ENCODE results near the gene TBL1XR1.

The TBL1XR1 gene

GRCh38 chr3:177057768-177058167 lies 139.5 kb downstream of the TBL1XR1 start:
- Histone ChIP-seq H2AFZ (ENCODE audit: low read length) (no peak overlapping the region), H3F3A (ENCODE audit: insufficient read depth, low read length) (no peaks in the 10 kb centered on the region), H3K4me2 (ENCODE audit: low read length) (peak overlapping the region; percentile 28; the same call in 1 of the 2 replicates)

GRCh38 chr3:177056927-177057326 lies 140.4 kb downstream of the TBL1XR1 start:
- TF ChIP-seq EZH2 (IDR thresholded peaks at IDR 0.05; ENCODE audit: borderline replicate concordance, low read length): no peak
- TF ChIP-seq CTCF (IDR thresholded peaks at IDR 0.05; ENCODE audit: low read length): no peak
- Histone ChIP-seq H4K20me1 (ENCODE audit: insufficient read depth, low read length) (no peaks in the 10 kb centered on the region), H3K27me3 (ENCODE audit: insufficient read depth, low read length) (no peaks in the 10 kb centered on the region), H3K9ac (ENCODE audit: low read length) (no peak overlapping the region), H3K4me1 (ENCODE audit: insufficient read depth, low read length, severe bottlenecking) (peaks cover 76% of the 10 kb centered on the region), H3K4me3 (ENCODE audit: low read depth, low read length, poor library complexity, severe bottlenecking) (no peak overlapping the region), H3K9me2 (ENCODE audit: low read depth, low read length) (no peaks in the 10 kb centered on the region), H3K79me2 (ENCODE audit: insufficient read depth, low read length) (peaks cover 87% of the 10 kb centered on the region), H3K36me3 (ENCODE audit: insufficient read depth, low read length) (peaks cover 48% of the 10 kb centered on the region), H2AFZ (ENCODE audit: low read length) (no peak overlapping the region), H3F3A (ENCODE audit: insufficient read depth, low read length) (no peaks in the 10 kb centered on the region), H3K4me2 (ENCODE audit: low read length) (no peak overlapping the region), H3K27ac (ENCODE audit: low read depth, low read length, poor library complexity, severe bottlenecking) (peak overlapping the region; percentile 53), H3K9me3 (ENCODE audit: low read length) (no peaks in the 10 kb centered on the region)

More at GRCh38 chr3:177057768-177058167, 139.5 kb downstream of the TBL1XR1 start:
- no peak for TF ChIP-seq EZH2 (IDR thresholded peaks at IDR 0.05; ENCODE audit: borderline replicate concordance, low read length)
- no peak for TF ChIP-seq CTCF (IDR thresholded peaks at IDR 0.05; ENCODE audit: low read length)
- no peaks in the 10 kb centered on the region for H3K27me3 ChIP-seq (ENCODE audit: insufficient read depth, low read length)
- peak overlapping the region; percentile 53 for H3K27ac ChIP-seq (ENCODE audit: low read depth, low read length, poor library complexity, severe bottlenecking)
- H3K4me1 ChIP-seq (ENCODE audit: insufficient read depth, low read length, severe bottlenecking): peaks cover 76% of the 10 kb centered on the region
- H3K9me2 ChIP-seq (ENCODE audit: low read depth, low read length): no peaks in the 10 kb centered on the region
- H3K36me3 ChIP-seq (ENCODE audit: insufficient read depth, low read length): peaks cover 52% of the 10 kb centered on the region
- H3K9me3 ChIP-seq (ENCODE audit: low read length): no peaks in the 10 kb centered on the region
- H3K4me3 ChIP-seq (ENCODE audit: low read depth, low read length, poor library complexity, severe bottlenecking): no peak overlapping the region
- H4K20me1 ChIP-seq (ENCODE audit: insufficient read depth, low read length): no peaks in the 10 kb centered on the region
- H3K9ac ChIP-seq (ENCODE audit: low read length): peak overlapping the region; percentile 5; the same call in 1 of the 2 replicates
- peaks cover 93% of the 10 kb centered on the region for H3K79me2 ChIP-seq (ENCODE audit: insufficient read depth, low read length)

- Histone ChIP-seq H3K9me3 (ENCODE audit: low read length) (no peaks in the 10 kb centered on the region), H3K9ac (ENCODE audit: low read length) (no peak overlapping the region), H3K79me2 (ENCODE audit: insufficient read depth, low read length) (peaks cover 78% of the 10 kb centered on the region), H3K36me3 (ENCODE audit: insufficient read depth, low read length) (peaks cover 47% of the 10 kb centered on the region), H3K27ac (ENCODE audit: low read depth, low read length, poor library complexity, severe bottlenecking) (no peak overlapping the region), H3K4me1 (ENCODE audit: insufficient read depth, low read length, severe bottlenecking) (peaks cover 76% of the 10 kb centered on the region), H3K4me3 (ENCODE audit: low read depth, low read length, poor library complexity, severe bottlenecking) (no peak overlapping the region), H4K20me1 (ENCODE audit: insufficient read depth, low read length) (no peaks in the 10 kb centered on the region), H3K9me2 (ENCODE audit: low read depth, low read length) (no peaks in the 10 kb centered on the region), H3F3A (ENCODE audit: insufficient read depth, low read length) (no peaks in the 10 kb centered on the region), H2AFZ (ENCODE audit: low read length) (no peak overlapping the region), H3K27me3 (ENCODE audit: insufficient read depth, low read length) (no peaks in the 10 kb centered on the region), H3K4me2 (ENCODE audit: low read length) (no peak overlapping the region)
- TF ChIP-seq EZH2 (IDR thresholded peaks at IDR 0.05; ENCODE audit: borderline replicate concordance, low read length): no peak
- TF ChIP-seq CTCF (IDR thresholded peaks at IDR 0.05; ENCODE audit: low read length): no peak
These were observed 141.4 kb downstream of the TBL1XR1 start for GRCh38 chr3:177055605-177056571.

Measured in OCI-LY1 (cell line).